Uterus (tissue), 4 donors: ENCODE results near the gene EFHD1. TPM values are rescaled to one million over a fixed set of nuclear protein-coding genes. Genes with fewer than 3 reads are reported as not detected.

Experiments
- DNase-seq, 2 donors: peaks; one replicate each; pipeline ENCODE4 v3.0.0-alpha.2; 2019 to 2020
- H3K27ac ChIP-seq, 2 donors: fragments of 200-600 bp; sonication (generic); 1 replicate in 1 of 2; 2 replicates in 1 of 2; pipeline ENCODE4 v1.5.1; 2016 to 2018
- H3K27me3 ChIP-seq, 2 donors: fragments of 200-600 bp; sonication (generic); one replicate each; pipeline ENCODE4 v1.5.1; 2018 to 2019; ENCODE audit warnings: control low read depth in 1 of 2
- H3K36me3 ChIP-seq, 2 donors: fragments of 200-600 bp; sonication (generic); one replicate each; pipeline ENCODE4 v1.5.1; 2019; ENCODE audit warnings: control low read depth in 1 of 2
- H3K4me1 ChIP-seq, 2 donors: fragments of 200-600 bp; sonication (generic); one replicate each; pipeline ENCODE4 v1.5.1; 2018 to 2019; ENCODE audit warnings: control low read depth in 1 of 2
- H3K4me3 ChIP-seq, 2 donors: fragments of 200-600 bp; sonication (generic); 1 replicate in 1 of 2; 2 replicates in 1 of 2; pipeline ENCODE4 v1.5.1; 2018 to 2019; ENCODE audit warnings: mild to moderate bottlenecking in 1 of 2
- H3K9me3 ChIP-seq, 2 donors: fragments of 200-600 bp; sonication (generic); one replicate each; pipeline ENCODE4 v1.5.1; 2019; ENCODE audit warnings: control low read depth in 1 of 2
- CTCF ChIP-seq, 4 experiments: fragments of 200-600 bp in 2 of 4; fragments of 450-650 bp in 2 of 4; sonication (generic) in 2 of 4; IDR thresholded peaks; one replicate each; pipeline ENCODE4 v1.5.1; 2016 to 2019; ENCODE audit warnings: antibody characterized with exemption in 4 of 4, mild to moderate bottlenecking in 2 of 4, moderate library complexity in 1 of 4
- POLR2A ChIP-seq, 2 donors: fragments of 450-650 bp; IDR thresholded peaks; one replicate each; pipeline ENCODE4 v1.6.1; 2016; ENCODE audit warnings: antibody characterized with exemption in 2 of 2, mild to moderate bottlenecking in 1 of 2, moderate library complexity in 1 of 2
- intact Hi-C: fragments of 100-400 bp; cut with DNase I; formaldehyde crosslinking; loops from one replicate; pipeline ENCODE4 v1.15.1; 2023; ENCODE audit warnings: low total_unique reads
- total RNA-seq, 4 donors: library from RNA; depleted of rRNA in 3 of 4; stranded (reverse); fragments of >200 nt in 3 of 4; gene quantifications; one replicate each; pipeline versions ENCODE4 v1.1.0 to v1.2.4, GENCODE V29; 2014 to 2023
- donor health status: DM: yes; HTN: yes; CAD: no.

The EFHD1 gene
- total RNA-seq, 4 donors from 2014 or later, result 8.5 to 102 (median 38.1) TPM

- H3K4me3 ChIP-seq, result no peak overlapping the region
- no peak for DNase-seq
- H3K9me3 ChIP-seq, result no peaks in the 10 kb centered on the region
- intact Hi-C loops, result no loop called here
- H3K27ac ChIP-seq, result no peak overlapping the region
- no peaks in the 10 kb centered on the region for H3K27me3 ChIP-seq
- H3K4me1 ChIP-seq, result no peaks in the 10 kb centered on the region
- H3K36me3 ChIP-seq, result no peaks in the 10 kb centered on the region
- no peak for TF ChIP-seq CTCF (IDR thresholded peaks at IDR 0.05)
- TF ChIP-seq POLR2A (IDR thresholded peaks at IDR 0.05), result no peak
These were observed 12.2 kb upstream of the EFHD1 start for GRCh38 chr2:232621186-232621585.

- no peaks in the 10 kb centered on the region for H3K27me3 ChIP-seq
- no peaks in the 10 kb centered on the region for H3K4me1 ChIP-seq
- no peak overlapping the region for H3K27ac ChIP-seq
- intact Hi-C loops, result no loop called here
- TF ChIP-seq POLR2A (IDR thresholded peaks at IDR 0.05) (no peak), CTCF (IDR thresholded peaks at IDR 0.05) (no peak)
- H3K9me3 ChIP-seq, result no peaks in the 10 kb centered on the region
- no peak for DNase-seq
- H3K4me3 ChIP-seq, result no peak overlapping the region
- no peaks in the 10 kb centered on the region for H3K36me3 ChIP-seq
These were observed 10.8 kb upstream of the EFHD1 start for GRCh38 chr2:232622563-232622962.

- intact Hi-C loops, result no loop called here
- H3K27ac ChIP-seq, result no peak overlapping the region
- no peak for DNase-seq
- H3K4me1 ChIP-seq, result no peaks in the 10 kb centered on the region
- TF ChIP-seq POLR2A (IDR thresholded peaks at IDR 0.05), result no peak
- TF ChIP-seq CTCF (IDR thresholded peaks at IDR 0.05), result no peak
- H3K27me3 ChIP-seq, result no peaks in the 10 kb centered on the region
- H3K4me3 ChIP-seq, result no peak overlapping the region
- H3K9me3 ChIP-seq, result no peaks in the 10 kb centered on the region
- H3K36me3 ChIP-seq, result no peaks in the 10 kb centered on the region
These were observed 9.3 kb upstream of the EFHD1 start for GRCh38 chr2:232623768-232624765.

GRCh38 chr2:232626584-232626983 is 6.8 kb upstream of the EFHD1 start:
- Histone ChIP-seq H3K36me3 (no peaks in the 10 kb centered on the region), H3K9me3 (no peaks in the 10 kb centered on the region), H3K4me3 (no peak overlapping the region), H3K27me3 (no peaks in the 10 kb centered on the region), H3K4me1 (no peaks in the 10 kb centered on the region), H3K27ac (no peak overlapping the region)
- TF ChIP-seq CTCF (IDR thresholded peaks at IDR 0.05), result no peak
- no peak for TF ChIP-seq POLR2A (IDR thresholded peaks at IDR 0.05)
- DNase-seq, result no peak
- intact Hi-C loops, result no loop called here

- Histone ChIP-seq H3K36me3 (no peaks in the 10 kb centered on the region), H3K4me3 (no peak overlapping the region), H3K27ac (peak overlapping the region; percentile 69 to 76), H3K9me3 (no peaks in the 10 kb centered on the region), H3K4me1 (no peaks in the 10 kb centered on the region), H3K27me3 (no peaks in the 10 kb centered on the region)
- peak; percentile 82 to 87 for DNase-seq
- intact Hi-C loops, result no loop called here
- TF ChIP-seq POLR2A (IDR thresholded peaks at IDR 0.05) (no peak), CTCF (IDR thresholded peaks at IDR 0.05) (no peak)
These were observed 4.8 kb upstream of the EFHD1 start for GRCh38 chr2:232628466-232629128.
